GM21723 (cell line): Measurements from ENCODE around the gene ATP6V0D1.

ENCODE experiments used
- ATAC-seq: cut with Tn5 transposase; IDR thresholded peaks from one replicate; pipeline ENCODE4 v1.9.1; 2021; ENCODE audit warnings: mild to moderate bottlenecking, moderate library complexity; ENCODE audit not compliant: unreplicated experiment

The ATP6V0D1 gene

GRCh38 chr16:67409631-67410030 lies 71.3 kb downstream of the ATP6V0D1 start:
- ATAC-seq: no peak

GRCh38 chr16:67407788-67408452 lies 73.0 kb downstream of the ATP6V0D1 start:
- ATAC-seq: no peak

GRCh38 chr16:67407176-67407787 lies 73.7 kb downstream of the ATP6V0D1 start:
- no peak for ATAC-seq

- ATAC-seq: no peak
Observed at GRCh38 chr16:67406111-67406971, 74.6 kb downstream of the ATP6V0D1 start.

- no peak for ATAC-seq
Observed at GRCh38 chr16:67405336-67405735, 75.6 kb downstream of the ATP6V0D1 start.

GRCh38 chr16:67404740-67405226 lies 76.2 kb downstream of the ATP6V0D1 start:
- no peak for ATAC-seq

- ATAC-seq: no peak
Observed at GRCh38 chr16:67403976-67404555, 76.9 kb downstream of the ATP6V0D1 start.

GRCh38 chr16:67400901-67401300 lies 80.1 kb downstream of the ATP6V0D1 start:
- ATAC-seq: no peak

GRCh38 chr16:67399749-67400704 lies 80.9 kb downstream of the ATP6V0D1 start:
- ATAC-seq: no peak

GRCh38 chr16:67399218-67399733 lies 81.7 kb downstream of the ATP6V0D1 start:
- ATAC-seq: no peak

GRCh38 chr16:67398546-67399217 lies 82.3 kb downstream of the ATP6V0D1 start:
- no peak for ATAC-seq

- no peak for ATAC-seq
Observed at GRCh38 chr16:67397812-67398545, 83.0 kb downstream of the ATP6V0D1 start.

GRCh38 chr16:67397036-67397801 lies 83.7 kb downstream of the ATP6V0D1 start:
- no peak for ATAC-seq

GRCh38 chr16:67396159-67397035 lies 84.6 kb downstream of the ATP6V0D1 start:
- ATAC-seq: no peak

- no peak for ATAC-seq
Observed at GRCh38 chr16:67395458-67396158, 85.3 kb downstream of the ATP6V0D1 start.

- no peak for ATAC-seq
Observed at GRCh38 chr16:67395105-67395457, 85.9 kb downstream of the ATP6V0D1 start.
